NCI-H510A treated with DMSO at 0.1 percent for 48 hours (cell line): ENCODE results near the gene CPLANE2.
"Not testable (repeated sequence)": the region's sequence is repeated elsewhere in the genome, so short reads cannot be mapped to it uniquely, and the experiment has no call there.

Experiments
- DNase-seq: peaks from one replicate; lab custom pipeline; 2025; lab: John Stamatoyannopoulos, UW

CPLANE2 gene

GRCh38 chr1:16208270-16208987 is 28.6 kb downstream of the CPLANE2 start:
- DNase-seq = no peak

DNA sequence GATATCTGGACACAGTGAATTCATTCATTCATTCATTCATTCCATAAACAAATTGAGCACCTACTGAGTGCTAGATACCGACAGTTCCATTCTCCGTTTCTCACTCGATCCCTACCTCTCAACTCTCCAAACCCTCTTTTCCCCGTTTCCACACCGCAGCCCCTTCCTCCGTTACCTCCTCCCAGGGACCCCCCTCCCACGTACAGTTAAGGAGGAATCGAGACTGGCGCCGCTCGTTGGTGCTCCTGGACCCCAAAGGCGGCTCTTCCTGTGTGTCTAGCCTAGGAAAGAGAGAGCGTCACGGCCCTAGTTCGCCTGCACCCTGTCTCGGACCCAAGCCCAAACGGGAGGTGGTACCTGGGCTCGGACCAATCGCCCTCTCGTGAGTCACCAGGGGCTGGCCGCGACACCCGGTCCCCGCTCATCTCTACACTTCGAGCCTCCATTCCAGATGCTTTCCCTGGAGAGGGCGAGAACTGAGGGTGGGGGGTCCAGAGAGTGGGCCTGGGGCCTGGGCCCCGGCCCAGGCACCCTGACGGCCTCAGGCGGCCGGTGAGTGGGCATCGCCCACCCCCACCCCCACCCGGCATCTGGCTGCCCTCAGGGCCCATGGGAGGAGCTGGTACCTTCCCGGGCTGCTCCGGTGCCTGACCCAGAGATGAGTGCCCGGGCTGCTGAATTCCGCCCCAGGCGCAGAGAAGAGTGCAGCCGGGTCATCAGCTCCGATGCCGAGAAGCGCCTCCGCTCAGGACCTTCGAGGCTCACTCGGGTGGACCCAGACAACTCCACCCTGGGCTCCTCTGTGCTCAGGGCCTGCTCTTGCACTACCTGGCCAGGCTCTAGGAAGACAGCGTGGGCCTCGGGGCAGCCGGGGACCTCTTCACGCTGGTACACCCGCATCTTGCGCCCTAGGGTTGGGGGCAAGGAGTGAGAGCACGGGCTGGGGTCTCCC is 29.4 kb downstream of the CPLANE2 start:
- DNase-seq = no peak

GRCh38 chr1:16206547-16207317 is 30.3 kb downstream of the CPLANE2 start:
- DNase-seq = peak; percentile 99

DNA sequence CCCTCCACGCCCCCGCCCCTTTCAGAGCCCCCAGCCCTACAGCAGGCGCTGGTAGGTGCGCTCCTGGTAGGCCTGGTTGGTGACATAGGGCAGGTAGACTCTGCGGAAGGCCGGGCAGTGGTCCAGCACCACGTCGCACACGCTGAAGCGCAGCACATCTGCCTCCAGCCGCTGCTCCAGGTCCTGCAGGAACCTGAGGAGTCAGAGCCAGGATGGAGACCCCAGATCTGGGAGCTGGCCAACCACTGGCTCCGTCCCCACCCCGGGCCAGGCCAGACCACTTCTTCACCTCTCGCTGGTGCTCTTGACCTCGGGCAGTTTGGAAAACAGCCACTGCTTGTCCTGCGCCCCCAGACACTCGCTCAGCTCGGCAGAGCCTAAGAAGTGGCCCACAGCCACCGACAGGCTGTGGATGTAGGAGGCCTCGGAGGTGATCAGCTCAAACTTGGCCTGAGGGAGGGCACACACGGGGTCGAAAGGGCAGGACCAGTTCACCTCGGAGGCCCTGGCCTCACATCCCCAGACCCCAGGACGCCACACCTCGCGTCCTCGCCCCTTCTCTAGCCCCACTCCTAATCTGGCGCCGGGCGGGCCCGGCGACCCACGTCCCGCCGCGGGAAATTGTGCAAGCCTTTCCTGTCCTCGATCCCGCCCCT is 31.0 kb downstream of the CPLANE2 start:
- no peak for DNase-seq

DNA sequence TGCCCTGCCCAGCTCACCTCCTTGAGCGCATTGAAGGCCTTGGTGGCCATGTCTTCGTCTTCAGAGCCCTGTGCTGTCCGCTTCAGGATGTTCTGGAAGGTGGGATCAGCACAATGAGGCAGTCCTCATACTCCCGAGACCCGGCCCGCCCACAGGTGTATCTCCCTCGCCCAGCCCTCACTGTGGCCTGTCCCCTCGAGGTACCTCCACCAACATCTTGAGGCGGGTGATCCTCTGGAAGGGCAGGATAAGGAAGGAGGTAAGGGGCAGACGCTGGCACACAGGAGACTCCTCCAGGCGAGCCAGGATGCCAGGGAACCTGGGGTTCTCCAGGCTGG is 31.7 kb downstream of the CPLANE2 start:
- DNase-seq = no peak

GRCh38 chr1:16204634-16205333 is 32.2 kb downstream of the CPLANE2 start:
- no peak for DNase-seq

- no peak for DNase-seq
Observed at GRCh38 chr1:16204216-16204615, 32.8 kb downstream of the CPLANE2 start.

DNA sequence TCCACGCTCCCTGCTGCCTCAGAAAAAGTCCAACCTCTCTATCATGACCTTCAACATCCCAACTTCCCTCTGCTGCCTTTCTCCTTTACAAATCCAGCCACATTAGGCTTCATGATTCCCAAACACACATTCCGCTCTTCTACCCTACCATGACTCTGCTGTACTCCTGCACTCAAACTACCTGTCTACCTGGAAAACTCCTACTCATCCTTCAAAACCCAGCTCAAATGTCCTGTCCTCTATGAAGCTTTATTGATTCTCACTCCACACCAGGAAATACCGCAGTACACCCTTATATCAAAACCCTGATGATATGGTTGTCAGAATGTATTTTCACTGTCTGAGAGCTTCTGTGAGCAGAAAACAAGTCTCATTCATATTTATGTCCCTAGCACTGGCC is 33.4 kb downstream of the CPLANE2 start:
- no peak for DNase-seq

DNA sequence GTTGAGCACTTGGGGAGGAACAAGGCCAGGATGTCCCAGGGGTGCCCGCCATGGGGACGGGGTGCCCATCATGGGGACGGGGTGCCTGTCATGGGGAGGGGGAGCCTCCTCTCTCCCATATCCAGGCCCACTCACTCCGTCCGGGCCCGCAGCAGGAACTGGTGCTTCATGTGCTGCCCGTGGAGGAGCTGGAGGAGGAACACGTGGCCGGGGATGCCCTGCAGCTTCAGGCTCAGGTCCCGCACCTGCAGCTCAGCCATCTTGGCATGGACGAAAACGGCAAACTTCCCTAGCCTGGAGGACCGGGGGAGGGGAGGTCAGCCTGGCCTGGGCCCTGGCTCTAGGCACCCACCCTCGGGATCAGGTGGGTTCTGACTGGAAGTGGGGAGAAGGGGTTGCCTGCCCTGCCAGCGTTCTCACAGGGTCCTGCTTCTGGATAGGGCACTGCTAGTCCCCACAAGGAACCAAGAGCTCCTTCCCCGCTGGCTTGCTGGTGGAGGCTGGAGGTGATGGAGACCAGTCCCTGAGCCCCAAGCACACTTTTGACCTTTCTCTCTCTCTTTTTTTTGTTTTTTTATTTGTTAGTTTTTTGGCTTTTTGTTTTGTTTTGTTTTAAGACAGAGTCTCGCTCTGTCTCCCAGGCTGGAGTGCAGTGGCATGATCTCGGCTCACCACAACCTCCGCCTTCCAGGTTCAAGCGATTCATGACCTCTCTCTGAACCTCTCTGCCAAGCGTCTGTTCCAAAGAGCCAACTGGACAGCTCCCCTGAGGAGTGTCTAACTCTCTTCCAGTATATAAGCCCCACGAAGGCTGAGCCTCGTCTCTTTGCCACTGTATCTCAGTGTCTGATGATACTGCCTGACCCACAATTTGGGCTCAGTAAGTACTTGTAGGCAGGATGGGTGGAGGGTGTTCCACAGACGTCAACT is 34.4 kb downstream of the CPLANE2 start:
- DNase-seq = no peak

- DNase-seq = no peak
Observed at GRCh38 chr1:16199700-16200099, 37.3 kb downstream of the CPLANE2 start.

DNA sequence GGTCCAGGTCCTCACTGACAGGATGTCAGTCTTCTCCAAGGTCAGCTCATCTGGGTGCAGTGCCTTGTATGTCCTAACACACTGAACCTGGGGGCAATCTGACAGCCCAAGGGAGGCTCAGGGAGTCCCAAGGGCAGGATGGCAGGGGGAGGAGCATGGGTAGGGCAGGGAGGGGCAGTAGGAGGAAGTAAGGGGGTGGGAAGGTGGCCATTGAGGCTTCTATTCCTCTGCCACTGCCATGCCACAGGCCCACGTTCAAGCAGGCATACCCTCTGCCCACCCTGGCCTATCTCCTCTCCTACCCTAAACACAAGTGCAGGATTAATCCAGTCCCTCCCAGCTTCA is 37.9 kb downstream of the CPLANE2 start:
- DNase-seq = no peak

DNA sequence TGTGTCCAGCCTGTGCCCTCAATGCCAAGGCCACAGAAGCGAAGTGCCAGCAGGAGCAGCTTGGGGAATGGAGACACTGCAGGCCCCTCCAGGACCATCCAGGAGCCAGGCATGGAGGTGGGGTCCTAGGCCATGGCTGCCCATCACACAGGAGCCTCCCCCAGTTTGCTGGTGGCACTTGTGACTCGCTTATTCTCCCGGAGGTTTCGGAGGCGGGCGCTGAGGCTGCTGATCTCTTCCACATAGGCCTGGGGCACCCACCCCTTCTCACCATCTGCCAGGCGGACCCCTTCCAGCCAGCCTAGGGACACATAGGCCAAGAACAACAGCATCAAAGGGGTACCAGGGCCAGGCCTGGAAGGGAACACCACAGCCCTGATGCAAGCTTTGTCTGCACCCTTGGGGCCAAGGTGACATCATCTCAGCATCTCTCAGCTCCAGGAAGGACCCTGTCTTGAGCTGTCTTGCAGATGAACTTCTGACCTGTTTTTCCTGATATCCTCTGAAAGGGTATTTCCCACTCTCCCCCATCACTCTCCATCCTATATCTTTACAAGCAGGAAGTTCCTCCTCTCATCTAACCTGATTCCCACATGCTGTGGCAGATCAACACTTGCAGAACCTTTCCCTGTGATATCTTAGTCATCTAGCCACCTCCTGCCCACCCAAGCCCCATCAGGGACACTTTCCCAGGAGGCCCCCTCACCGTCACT is 38.4 kb downstream of the CPLANE2 start:
- DNase-seq = no peak

DNA sequence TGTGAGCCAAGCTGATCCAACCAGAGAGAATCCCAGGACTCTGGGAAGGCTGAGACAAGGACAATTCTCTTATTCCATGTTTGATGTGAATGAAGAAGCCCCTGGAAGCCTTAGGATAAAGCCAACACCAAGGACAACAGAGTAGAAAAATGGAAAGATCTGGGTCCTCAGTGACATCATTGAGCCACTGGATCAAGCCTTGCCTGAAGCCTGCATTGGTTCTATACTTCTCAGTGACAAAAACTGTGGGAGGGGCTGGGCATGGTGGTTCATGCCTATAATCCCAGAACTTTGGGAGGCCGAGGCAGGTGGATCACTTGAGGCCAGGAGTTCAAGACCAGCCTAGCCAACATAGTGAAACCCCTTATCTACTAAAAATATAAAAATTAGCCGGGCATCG is 40.1 kb downstream of the CPLANE2 start:
- DNase-seq = no peak

DNA sequence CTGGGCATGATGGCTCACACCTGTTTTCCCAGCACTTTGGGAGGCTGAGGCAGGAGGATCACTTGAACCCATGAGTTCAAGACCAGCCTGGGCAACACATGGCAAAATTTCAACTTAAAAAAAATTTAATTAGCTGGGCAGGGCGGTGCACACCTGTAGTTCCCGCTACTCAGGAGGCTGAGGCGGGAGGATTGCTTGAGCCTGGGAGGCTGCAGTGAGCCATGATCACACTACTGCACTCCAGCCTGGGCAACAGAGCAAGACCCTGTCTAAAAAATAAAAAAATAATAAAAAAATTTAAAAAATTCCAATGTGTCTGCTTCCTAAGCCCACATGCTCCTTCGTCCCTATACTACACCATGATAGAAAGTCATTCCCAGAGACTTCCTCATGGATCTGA is 40.8 kb downstream of the CPLANE2 start:
- not testable (repeated sequence) for DNase-seq

- no peak for DNase-seq
Observed at GRCh38 chr1:16195518-16195905, 41.5 kb downstream of the CPLANE2 start.

- DNase-seq = no peak
Observed at GRCh38 chr1:16191916-16192546, 45.0 kb downstream of the CPLANE2 start.

- DNase-seq = no peak
Observed at GRCh38 chr1:16191309-16191708, 45.7 kb downstream of the CPLANE2 start.

DNA sequence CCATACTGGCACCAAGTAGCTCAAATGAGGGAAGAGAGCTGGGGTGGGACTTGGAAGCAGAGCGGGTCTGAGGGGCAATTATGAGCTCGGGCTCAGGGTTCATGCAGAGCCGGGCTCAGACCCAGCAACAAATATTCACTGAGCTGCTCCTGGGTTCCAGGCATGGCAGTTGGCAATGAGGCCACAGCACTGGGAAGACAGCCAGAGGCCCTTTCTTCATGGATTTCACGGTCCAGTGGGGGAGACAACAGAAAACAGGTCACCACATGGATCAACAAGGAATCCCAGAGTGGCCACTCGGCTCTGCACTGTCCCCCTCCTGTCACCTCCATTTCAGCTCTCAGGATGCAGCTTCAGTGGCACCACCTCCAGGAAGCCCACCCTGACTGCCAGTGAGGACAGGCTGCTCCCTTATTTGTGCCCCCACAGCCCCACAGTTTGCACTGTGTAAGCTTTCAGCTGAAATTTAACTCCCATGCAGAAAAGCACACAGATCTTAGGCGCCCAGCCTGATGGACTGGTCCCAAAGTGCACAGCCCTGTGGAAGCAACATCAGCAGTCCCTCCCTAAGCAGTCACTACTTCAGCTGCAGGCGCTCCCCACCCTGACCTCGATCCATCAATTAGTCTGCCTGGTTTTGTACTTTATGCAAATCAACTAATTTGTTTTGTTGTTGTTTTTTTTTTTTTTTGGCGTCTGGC is 46.9 kb downstream of the CPLANE2 start:
- DNase-seq = no peak

- DNase-seq = no peak
Observed at GRCh38 chr1:16189003-16189402, 48.0 kb downstream of the CPLANE2 start.
